Measurements from ENCODE around the gene ATP13A1.

ATP13A1 gene

GRCh38 chr19:19642506-19643157, 20.8 kb downstream of the ATP13A1 start:
- no peak for DNase-seq

GRCh38 chr19:19637523-19638251, 25.8 kb downstream of the ATP13A1 start:
- DNase-seq = no peak

DNA sequence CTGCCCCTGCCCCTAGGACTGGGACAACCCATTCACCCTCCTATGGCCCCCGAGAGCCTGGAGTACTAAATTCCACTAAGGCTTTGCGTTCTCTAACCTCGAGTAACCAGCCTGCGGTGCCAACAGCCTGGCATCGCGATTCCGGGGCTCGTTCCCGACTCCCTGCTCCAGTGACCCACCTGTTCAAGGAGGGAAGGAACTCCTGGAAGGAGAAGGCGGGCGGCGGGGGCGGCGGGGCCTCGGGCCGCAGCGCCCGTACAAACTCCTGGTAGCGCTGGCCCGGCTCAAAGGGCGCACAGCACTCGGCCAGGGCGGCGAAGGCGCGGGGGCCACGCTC, 26.3 kb downstream of the ATP13A1 start:
- no peak for DNase-seq

- DNase-seq = no peak
These were observed 26.8 kb downstream of the ATP13A1 start for GRCh38 chr19:19636573-19637185.

GRCh38 chr19:19635313-19635702, 28.2 kb downstream of the ATP13A1 start:
- no peak for DNase-seq

DNA sequence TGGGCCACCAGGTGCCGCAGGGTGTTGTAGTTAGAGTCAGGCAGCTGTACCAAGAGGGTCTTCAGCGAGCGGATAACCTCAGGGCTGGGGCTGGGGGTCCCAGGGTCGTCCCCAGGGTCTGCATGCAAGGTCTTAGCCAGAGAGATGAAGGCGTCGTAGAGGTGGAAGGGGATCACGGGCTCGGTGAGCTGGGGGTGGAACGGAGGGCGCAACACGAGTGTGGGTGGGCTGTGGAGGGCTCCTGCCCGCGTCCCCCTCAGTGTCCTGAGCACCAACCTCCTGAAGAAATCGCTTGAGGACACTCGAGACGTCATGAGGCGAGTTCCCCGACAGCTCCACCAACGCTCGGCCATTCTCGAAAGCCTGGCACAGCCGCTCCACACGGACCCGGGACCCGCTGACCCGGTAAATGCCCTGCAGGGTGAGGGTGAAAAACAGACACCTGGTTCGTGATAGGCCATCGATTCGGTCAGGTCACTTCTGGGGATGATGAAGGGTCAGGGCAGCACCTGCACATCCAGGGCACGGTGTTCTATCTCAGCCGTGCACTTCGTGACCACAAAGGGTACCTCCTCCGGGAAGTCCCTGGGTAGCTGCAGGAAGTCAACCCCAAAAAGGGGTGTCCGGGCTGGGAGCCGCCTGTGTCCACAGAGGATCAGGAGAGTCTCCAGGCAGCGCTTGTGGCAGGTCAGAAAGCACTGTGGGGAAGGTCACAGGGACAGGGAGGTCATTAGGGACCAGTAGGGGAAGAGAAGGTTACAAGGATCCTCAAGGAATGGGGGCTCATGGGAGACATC, 28.8 kb downstream of the ATP13A1 start:
- no peak for DNase-seq

DNA sequence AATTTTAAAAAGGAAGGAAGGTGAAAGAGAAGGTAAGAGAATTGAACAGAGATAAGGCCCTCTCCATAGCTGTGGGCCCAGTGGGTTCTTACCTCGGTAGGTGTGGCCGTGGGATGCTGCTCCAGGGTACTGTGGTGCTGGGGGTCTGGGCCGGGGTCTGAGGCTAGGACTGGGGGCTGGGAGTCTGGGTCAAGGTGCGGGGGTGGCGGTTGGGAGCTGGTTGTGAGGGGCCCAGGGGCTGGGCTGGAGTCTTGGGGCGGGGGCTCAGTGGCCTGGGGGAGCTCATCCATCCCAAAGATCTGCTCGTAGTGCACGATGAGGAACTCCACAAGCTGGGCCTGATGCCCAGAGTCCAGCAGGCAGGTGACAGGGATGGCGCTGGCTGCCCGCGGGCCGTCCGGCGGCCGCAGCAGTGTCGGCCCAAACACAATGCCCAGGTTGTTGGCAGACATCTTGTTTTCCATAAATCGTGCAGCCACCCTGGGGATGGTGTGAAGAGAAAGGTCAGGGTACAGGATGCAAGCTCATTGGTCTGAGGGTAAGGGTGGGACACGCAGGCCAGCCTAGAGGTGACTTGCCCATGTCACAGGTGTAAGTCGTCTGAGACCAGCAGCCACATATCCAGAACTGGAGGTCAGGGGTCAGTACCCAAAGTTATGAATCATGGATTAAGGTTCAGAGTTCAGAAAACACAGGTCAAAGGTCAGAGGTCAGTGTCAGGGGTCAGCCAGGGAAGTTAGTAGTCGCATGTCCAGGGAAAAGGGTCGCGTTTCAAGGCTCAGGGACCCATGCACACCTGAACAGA, 29.6 kb downstream of the ATP13A1 start:
- no peak for DNase-seq

DNA sequence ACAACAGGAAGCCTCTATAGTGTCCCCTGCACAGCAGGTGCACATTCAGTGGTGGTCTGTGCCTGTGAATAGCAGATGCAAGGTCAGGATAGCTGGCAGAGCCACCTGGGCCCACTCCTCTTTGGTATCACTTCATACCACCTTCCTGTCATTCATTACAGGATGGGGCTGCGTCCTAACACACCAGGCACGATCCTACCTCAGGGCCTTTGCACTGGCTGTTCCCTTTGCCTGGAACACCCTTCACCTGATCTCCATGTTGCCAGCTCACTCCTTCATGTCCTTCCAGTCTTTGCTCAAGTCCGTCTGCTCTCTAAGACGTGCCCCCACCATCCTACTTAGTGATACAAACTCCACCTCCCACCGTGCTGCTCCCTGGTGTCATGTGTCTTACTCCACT, 30.8 kb downstream of the ATP13A1 start:
- no peak for DNase-seq

- DNase-seq = no peak
These were observed 32.1 kb downstream of the ATP13A1 start for GRCh38 chr19:19631346-19631745.

DNA sequence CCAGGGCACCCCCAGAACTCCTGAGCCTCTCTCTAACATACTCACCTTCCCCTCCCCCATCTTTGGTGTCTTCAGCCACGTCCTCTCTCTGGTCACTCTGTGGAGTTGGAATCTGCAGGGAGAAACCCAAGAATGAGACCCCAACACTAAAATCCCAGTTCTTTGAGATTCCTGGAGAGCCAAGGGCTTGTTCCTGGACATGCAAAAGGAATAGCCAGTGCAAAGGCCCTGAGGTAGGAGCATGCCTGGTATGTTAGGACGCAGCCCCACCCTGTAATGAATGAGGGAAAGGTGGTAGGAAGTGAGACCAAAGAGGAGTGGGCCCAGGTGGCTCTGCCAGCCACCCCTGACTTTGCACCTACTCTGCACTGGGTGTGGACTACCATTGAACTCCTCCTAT, 33.0 kb downstream of the ATP13A1 start:
- DNase-seq = no peak

DNA sequence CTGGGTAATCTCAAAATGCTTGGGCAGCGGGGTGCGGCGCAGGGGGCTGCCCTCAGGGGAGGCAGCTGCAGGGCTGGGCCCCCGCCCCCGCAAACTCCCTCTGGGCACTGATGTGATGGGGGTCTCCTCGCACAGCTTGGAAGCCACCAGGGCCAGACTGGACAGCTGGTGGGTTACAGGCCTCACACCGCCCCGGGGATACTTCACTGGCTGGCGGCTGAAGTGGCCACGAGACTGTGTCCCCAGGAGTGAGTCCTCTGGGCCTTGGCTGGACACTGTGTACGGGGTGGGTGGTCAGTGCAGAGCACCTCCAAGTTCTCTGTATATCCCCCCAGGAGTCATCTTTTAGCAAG, 33.4 kb downstream of the ATP13A1 start:
- no peak for DNase-seq

DNA sequence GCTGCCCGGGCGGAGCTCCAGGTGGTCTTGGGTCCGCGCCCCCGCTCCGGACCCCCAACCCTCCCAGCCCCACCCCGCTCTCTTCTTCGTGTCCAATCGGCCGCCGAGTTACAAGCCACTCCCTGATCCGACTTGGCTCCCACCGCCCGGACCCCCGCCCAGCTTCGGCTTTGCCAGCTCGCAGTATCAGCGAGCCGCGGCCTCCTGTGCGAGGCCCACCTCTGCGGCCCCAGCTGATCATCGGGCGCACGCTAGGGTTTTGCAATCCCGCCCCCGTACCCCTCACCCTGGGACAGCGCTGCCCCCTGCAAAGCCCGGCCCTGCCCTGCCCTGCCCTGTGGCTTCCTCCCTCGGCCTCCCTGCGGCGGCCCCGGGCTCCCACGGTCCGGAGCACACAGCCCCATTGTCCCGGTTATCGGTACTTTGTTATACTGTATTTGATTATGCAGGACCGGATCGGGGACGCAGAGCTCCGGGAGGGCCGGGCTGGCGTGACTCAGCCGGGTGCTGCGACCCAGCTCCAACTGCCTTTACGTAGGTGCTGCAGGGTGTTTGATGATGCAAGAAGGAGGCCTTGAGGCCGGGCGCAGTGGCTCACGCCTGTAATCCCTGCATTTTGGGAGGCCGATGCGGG, 34.9 kb downstream of the ATP13A1 start:
- no peak for DNase-seq

GRCh38 chr19:19627621-19628500, 35.6 kb downstream of the ATP13A1 start, which contains the start of gene LPAR2:
Gene LPAR2, minus strand, starts transcription at chr19:19628220. Its CDS starts 945 bp downstream, at chr19:19627275.
- DNase-seq = no peak

DNA sequence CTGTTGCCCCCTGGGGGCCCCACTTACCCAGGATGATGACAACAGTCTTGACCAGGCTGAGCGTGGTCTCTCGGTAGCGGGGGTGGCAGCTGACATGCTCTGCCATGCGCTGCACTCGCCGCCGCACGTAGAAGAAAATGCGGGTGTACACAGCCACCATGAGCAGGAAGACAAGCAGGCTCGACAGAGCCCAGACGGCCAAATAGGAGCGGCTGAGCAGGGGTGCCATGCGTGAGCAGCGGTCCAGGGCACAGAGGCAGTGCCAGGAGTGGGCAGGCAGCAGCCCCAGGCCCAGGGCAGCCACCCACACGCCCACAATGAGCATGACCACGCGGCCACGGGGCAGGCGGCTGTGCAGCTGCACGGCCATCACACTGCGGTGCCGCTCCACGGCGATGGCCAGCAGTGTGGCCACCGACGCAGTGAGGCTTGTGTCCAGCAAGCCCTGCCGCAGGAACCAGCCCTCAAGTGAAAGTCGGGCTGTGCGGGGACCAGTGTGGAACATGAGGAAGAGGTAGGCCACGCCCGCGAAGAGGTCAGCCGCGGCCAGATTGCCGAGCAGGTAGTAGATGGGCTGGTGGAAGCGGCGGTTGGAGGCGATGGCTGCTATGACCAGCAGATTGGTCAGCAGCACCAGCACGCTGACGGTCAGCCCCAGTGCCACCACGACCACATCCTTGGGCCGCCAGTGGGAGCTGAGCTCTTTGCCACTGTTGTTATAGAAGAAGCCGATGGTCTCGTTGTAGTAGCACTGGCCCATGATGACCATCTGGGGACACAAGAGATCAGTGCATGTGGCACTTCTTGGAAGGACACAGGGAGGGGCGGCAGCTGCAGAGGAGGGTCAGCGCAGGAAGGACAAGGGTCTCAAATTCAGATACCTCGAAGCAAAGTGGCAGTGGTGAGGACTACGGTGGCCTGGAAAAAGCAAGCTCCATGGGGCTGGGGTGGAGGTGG, 36.7 kb downstream of the ATP13A1 start:
- no peak for DNase-seq

GRCh38 chr19:19624032-19624570, 39.4 kb downstream of the ATP13A1 start:
- no peak for DNase-seq

- no peak for DNase-seq
These were observed 40.1 kb downstream of the ATP13A1 start for GRCh38 chr19:19623383-19623782.

DNA sequence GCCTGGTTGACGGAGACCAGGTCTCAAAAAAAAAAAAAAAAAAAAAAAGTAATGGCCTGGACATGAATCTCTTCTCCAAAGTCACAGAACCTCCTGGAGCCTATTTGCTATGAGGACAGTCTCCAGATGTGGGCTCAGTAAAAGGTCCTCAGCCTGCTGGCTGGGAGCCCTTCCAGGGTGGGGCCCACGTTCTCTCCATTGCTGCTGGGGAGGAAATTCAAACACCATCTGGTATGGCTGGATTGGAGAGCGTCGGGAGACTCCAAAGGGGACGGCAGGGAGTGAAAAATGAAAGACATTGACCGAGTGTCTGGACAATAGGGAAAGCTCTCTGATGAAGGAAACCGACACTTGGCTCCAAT, 43.6 kb downstream of the ATP13A1 start:
- no peak for DNase-seq

DNA sequence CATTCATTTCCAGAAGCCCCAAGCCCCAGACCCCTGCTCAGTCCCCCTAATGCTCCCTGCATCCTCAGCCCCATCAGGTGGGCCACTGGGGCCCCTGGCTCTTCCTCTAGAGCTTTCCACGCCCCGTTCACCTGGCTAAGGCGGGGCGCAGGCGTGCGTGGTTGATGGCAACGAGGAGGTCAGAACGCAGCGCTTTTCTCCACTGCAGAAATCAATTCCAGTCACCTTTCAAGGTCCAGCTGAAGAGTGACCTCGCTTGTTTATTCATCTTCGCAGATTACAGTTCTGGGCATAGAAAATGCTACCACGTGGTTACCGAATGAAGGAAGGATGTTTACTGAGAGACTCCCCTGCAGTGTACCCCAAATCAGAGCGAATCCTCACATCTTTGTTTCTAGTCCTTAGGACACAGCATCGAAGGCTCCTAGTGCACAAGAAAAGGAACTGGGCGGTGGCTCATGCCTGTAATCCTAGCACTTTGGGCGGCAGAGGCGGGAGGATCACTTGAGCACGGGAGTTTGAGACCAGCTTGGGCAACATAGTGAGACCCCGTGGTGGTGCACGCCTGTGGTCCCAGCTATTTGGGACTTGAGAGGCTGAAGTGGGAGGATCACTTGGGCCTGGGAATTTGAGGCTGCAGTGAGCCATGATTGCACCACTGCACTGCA, 44.2 kb downstream of the ATP13A1 start:
- DNase-seq = no peak

Measured in GDM1 (cell line).